Effector memory CD8-positive, alpha-beta T cell (primary cell): ENCODE measurements around the gene CIT.
"Not testable (repeated sequence)": the region's sequence is repeated elsewhere in the genome, so short reads cannot be mapped to it uniquely, and the experiment has no call there.

Experiments
- ATAC-seq: fragments of 150-1000 bp; cut with Tn5 transposase; replicated peaks from 2 replicates; pipeline ENCODE4 v1.10.0; 2021; ENCODE audit warnings: mild to moderate bottlenecking, moderate library complexity
- DNase-seq, 3 experiments: peaks; one replicate each; pipeline ENCODE4 v3.0.0; 2021
- H3K27ac Mint-ChIP-seq, 2 donors: one replicate each; pipeline ENCODE4 v1.8.0; 2022; ENCODE audit warnings: mild to moderate bottlenecking in 2 of 2, mixed read lengths in 2 of 2, moderate library complexity in 2 of 2
- H3K27me3 Mint-ChIP-seq, 2 donors: one replicate each; pipeline ENCODE4 v1.8.0; 2022; ENCODE audit warnings: mixed read lengths in 2 of 2
- H3K36me3 Mint-ChIP-seq: one replicate; pipeline ENCODE4 v1.8.0; 2022; ENCODE audit warnings: mild to moderate bottlenecking, moderate library complexity, mixed read lengths; ENCODE audit not compliant: insufficient read depth
- H3K4me1 Mint-ChIP-seq, 2 donors: one replicate each; pipeline ENCODE4 v1.8.0; 2022; ENCODE audit warnings: low read depth in 2 of 2, mixed read lengths in 2 of 2
- H3K4me3 Mint-ChIP-seq, 2 donors: one replicate each; pipeline ENCODE4 v1.8.0; 2022; ENCODE audit warnings: mild to moderate bottlenecking in 2 of 2, mixed read lengths in 2 of 2, moderate library complexity in 2 of 2
- H3K9me3 Mint-ChIP-seq, 2 donors: one replicate each; pipeline ENCODE4 v1.8.0; 2022; ENCODE audit warnings: mixed read lengths in 2 of 2

Gene CIT

GRCh38 chr12:119883791-119884190 is 6.7 kb upstream of the CIT start:
- H3K9me3 Mint-ChIP-seq, H3K36me3 Mint-ChIP-seq, ATAC-seq, H3K4me3 Mint-ChIP-seq, H3K27ac Mint-ChIP-seq, DNase-seq, H3K4me1 Mint-ChIP-seq: not testable (repeated sequence)
- peaks cover 46 to 53% of the 10 kb centered on the region in 2 donors for H3K27me3 Mint-ChIP-seq

DNA sequence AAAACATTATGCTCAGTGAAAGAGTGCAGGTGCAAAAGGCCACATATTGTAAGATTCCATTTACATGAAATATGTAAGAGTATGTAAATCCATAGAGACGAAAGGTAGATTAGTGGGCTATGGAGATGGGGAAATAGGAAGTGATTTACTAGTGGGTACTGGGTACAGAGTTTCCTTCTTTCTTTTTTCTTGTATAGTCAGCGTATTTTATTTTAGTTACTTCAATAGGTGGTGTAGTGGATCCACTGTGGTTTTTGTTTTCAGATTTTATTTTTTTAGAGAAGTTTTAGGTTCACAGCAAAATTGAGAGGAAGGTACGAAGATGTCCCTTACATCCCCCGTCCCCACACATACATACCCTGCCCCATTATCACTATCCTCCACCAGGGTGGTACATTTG is 6.1 kb upstream of the CIT start:
- Mint-ChIP-seq H3K27ac (no peak overlapping the region), H3K36me3 (no peaks in the 10 kb centered on the region), H3K27me3 (peaks cover 42 to 48% of the 10 kb centered on the region in 2 donors), H3K4me3 (no peak overlapping the region), H3K4me1 (no peaks in the 10 kb centered on the region), H3K9me3 (no peaks in the 10 kb centered on the region)
- DNase-seq: no peak
- ATAC-seq: no peak

- peak overlapping the region; percentile 91 for H3K4me3 Mint-ChIP-seq
- peak overlapping the region; percentile 47 to 90 for H3K27ac Mint-ChIP-seq
- no peaks in the 10 kb centered on the region for H3K36me3 Mint-ChIP-seq
- H3K9me3 Mint-ChIP-seq: no peaks in the 10 kb centered on the region
- peaks cover 5 to 21% of the 10 kb centered on the region in 2 donors for H3K27me3 Mint-ChIP-seq
- H3K4me1 Mint-ChIP-seq: peaks cover 16 to 17% of the 10 kb centered on the region in 2 donors
- DNase-seq (no peak), ATAC-seq (peak; percentile 54)
These were observed 474 bp upstream of the CIT start for GRCh38 chr12:119877639-119877948.

DNA sequence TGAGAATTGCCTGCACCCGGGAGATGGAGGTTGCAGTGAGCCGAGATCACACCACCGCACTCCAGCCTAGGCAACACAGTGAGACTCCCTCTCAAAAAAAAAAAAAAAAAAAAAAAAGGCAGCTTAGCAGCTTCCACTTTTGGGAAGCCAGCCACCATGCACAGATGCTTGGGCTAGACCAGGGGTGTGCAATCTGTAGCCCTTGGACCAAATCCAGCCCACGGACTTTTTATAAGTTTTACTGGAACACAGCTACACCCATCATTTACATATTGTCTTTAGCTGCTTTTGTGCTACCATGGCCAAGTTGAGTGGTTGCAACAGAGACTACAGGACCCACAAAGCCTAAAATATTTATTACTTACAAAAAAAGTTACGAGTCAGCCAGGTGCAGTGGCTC is 6.7 kb downstream of the CIT start:
- H3K36me3 Mint-ChIP-seq: no peaks in the 10 kb centered on the region
- DNase-seq: no peak
- no peak overlapping the region for H3K4me3 Mint-ChIP-seq
- H3K9me3 Mint-ChIP-seq: no peaks in the 10 kb centered on the region
- H3K4me1 Mint-ChIP-seq: no peaks in the 10 kb centered on the region
- H3K27ac Mint-ChIP-seq: no peak overlapping the region
- H3K27me3 Mint-ChIP-seq: no peaks in the 10 kb centered on the region
- ATAC-seq: no peak

GRCh38 chr12:119869720-119870119 is 7.4 kb downstream of the CIT start:
- H3K36me3 Mint-ChIP-seq: no peaks in the 10 kb centered on the region
- no peak overlapping the region for H3K4me3 Mint-ChIP-seq
- no peak overlapping the region for H3K27ac Mint-ChIP-seq
- H3K9me3 Mint-ChIP-seq: no peaks in the 10 kb centered on the region
- no peaks in the 10 kb centered on the region for H3K27me3 Mint-ChIP-seq
- H3K4me1 Mint-ChIP-seq: no peaks in the 10 kb centered on the region
- ATAC-seq (no peak), DNase-seq (no peak)

DNA sequence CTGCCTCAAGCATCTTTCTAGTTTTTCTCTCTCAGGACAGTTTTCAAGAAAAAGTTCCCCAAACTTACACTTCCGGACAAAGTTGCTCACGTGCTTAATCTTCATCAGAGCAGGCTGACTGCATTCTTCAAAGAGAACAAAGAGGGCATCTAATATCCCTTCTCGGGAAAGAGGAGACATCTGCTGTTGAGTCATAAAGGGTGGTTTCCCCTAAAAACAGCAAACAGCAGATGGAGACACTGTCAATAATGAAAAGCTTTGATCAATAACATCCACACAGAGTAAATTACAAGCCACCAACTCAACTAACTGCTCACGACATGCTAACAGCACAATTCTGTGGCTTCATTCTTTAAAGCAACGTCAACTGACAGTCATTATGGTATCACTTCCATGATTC is 8.1 kb downstream of the CIT start:
- ATAC-seq: no peak
- H3K9me3 Mint-ChIP-seq: no peaks in the 10 kb centered on the region
- no peak overlapping the region for H3K4me3 Mint-ChIP-seq

GRCh38 chr12:119864591-119864990 is 12.5 kb downstream of the CIT start:
- ATAC-seq: no peak
- Mint-ChIP-seq H3K27ac (no peak overlapping the region), H3K36me3 (peaks cover 3% of the 10 kb centered on the region), H3K27me3 (no peaks in the 10 kb centered on the region), H3K4me1 (no peaks in the 10 kb centered on the region), H3K9me3 (no peaks in the 10 kb centered on the region), H3K4me3 (no peak overlapping the region)
- DNase-seq: no peak

More for the DNA sequence above, 8.1 kb downstream of the CIT start:
- no peaks in the 10 kb centered on the region for H3K36me3 Mint-ChIP-seq
- no peak for DNase-seq
- no peaks in the 10 kb centered on the region for H3K27me3 Mint-ChIP-seq
- no peak overlapping the region for H3K27ac Mint-ChIP-seq
- no peaks in the 10 kb centered on the region for H3K4me1 Mint-ChIP-seq

- ATAC-seq (no peak), DNase-seq (no peak)
- peaks cover 8% of the 10 kb centered on the region for H3K36me3 Mint-ChIP-seq
- H3K27me3 Mint-ChIP-seq: no peaks in the 10 kb centered on the region
- no peak overlapping the region for H3K4me3 Mint-ChIP-seq
- H3K27ac Mint-ChIP-seq: no peak overlapping the region
- peaks cover 0 to 3% of the 10 kb centered on the region in 2 donors for H3K4me1 Mint-ChIP-seq
- H3K9me3 Mint-ChIP-seq: no peaks in the 10 kb centered on the region
These were observed 17.9 kb downstream of the CIT start for GRCh38 chr12:119859241-119859640.

- no peak for DNase-seq
- Mint-ChIP-seq H3K4me3 (no peak overlapping the region), H3K4me1 (peaks cover 0 to 3% of the 10 kb centered on the region in 2 donors), H3K9me3 (no peaks in the 10 kb centered on the region), H3K27me3 (no peaks in the 10 kb centered on the region), H3K36me3 (peaks cover 4% of the 10 kb centered on the region), H3K27ac (peak overlapping the region in 1 of 2 donors; percentile 36)
- ATAC-seq: no peak
These were observed 20.0 kb downstream of the CIT start for GRCh38 chr12:119857041-119857591.

DNA sequence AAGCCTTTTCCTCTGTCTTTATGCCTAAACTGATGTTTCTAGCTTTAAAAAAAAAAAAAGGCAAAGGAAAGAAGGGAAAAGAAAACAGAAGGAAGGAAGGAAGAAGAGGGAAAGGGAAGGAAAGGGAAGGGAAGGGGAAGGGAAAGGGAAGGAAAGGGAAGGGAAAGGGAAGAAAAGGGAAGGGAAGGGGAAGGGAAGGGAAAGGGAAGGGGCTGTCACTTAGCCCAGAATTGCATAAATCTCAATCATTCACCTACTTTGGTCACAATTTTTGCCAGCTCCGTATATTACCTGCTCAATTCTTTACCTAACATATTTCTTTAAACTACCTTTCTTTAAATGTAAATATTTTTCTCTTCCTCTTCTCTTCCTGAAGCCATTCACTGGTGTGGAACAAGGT is 26.8 kb downstream of the CIT start:
- Mint-ChIP-seq H3K27me3 (no peaks in the 10 kb centered on the region), H3K27ac (peak overlapping the region in 1 of 2 donors; percentile 6), H3K4me3 (no peak overlapping the region), H3K36me3 (peaks cover 4% of the 10 kb centered on the region), H3K9me3 (no peaks in the 10 kb centered on the region), H3K4me1 (no peaks in the 10 kb centered on the region)
- no peak for DNase-seq
- ATAC-seq: no peak

DNA sequence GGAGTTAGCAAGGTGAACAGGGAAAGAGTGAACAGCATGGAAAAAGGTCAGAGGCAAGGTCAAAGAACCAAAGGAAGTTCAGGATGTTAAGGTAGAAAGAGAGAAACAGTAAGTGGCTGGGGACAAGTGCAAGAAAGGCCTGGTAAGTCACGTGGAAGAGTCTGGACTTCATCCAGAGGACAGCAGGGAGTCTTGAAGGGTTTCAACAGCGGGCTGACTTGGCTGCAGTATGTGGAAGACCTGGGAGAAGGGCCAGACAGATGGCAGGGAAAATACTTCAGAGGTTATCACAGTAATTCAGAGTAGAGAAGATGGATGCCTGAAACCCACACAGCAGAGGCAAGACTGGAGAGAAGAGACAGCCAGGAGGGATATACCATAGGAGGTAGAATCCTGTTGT is 34.0 kb downstream of the CIT start:
- Mint-ChIP-seq H3K9me3 (no peaks in the 10 kb centered on the region), H3K4me3 (no peak overlapping the region), H3K27ac (no peak overlapping the region), H3K4me1 (no peaks in the 10 kb centered on the region), H3K27me3 (no peaks in the 10 kb centered on the region), H3K36me3 (peaks cover 6% of the 10 kb centered on the region)
- DNase-seq (no peak), ATAC-seq (no peak)

GRCh38 chr12:119842380-119842779 is 34.7 kb downstream of the CIT start:
- no peak for DNase-seq
- H3K27me3 Mint-ChIP-seq: no peaks in the 10 kb centered on the region
- no peaks in the 10 kb centered on the region for H3K4me1 Mint-ChIP-seq
- ATAC-seq: no peak
- H3K36me3 Mint-ChIP-seq: peaks cover 6% of the 10 kb centered on the region
- no peak overlapping the region for H3K27ac Mint-ChIP-seq
- H3K9me3 Mint-ChIP-seq: no peaks in the 10 kb centered on the region
- H3K4me3 Mint-ChIP-seq: no peak overlapping the region

GRCh38 chr12:119841433-119842210 is 35.5 kb downstream of the CIT start:
- Mint-ChIP-seq H3K9me3 (no peaks in the 10 kb centered on the region), H3K27ac (no peak overlapping the region), H3K27me3 (no peaks in the 10 kb centered on the region), H3K36me3 (peaks cover 6% of the 10 kb centered on the region), H3K4me3 (no peak overlapping the region), H3K4me1 (no peaks in the 10 kb centered on the region)
- ATAC-seq (no peak), DNase-seq (no peak)

DNA sequence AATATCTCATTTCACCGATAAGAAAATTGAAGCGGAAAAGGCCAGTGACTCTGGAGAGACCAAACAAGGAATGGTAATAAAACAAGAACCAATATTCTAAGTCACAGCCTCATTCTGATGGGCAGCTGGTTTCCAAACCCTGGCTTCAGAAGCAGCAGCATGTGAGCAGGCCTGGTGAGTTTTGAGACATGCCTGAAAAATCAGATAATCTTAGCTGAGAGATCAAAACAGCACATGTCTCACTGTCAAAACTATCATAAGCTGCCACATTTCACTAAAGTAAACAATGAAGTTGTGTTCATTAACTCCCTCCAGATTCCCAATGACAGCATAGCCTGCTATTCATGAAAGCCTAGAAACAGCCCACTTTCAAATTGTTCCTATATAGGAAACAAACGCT is 36.5 kb downstream of the CIT start:
- Mint-ChIP-seq H3K4me1 (no peaks in the 10 kb centered on the region), H3K9me3 (no peaks in the 10 kb centered on the region), H3K27me3 (no peaks in the 10 kb centered on the region), H3K27ac (no peak overlapping the region), H3K36me3 (peaks cover 6% of the 10 kb centered on the region), H3K4me3 (no peak overlapping the region)
- no peak for DNase-seq
- ATAC-seq: no peak
